HEK293T (cell line): Measurements from ENCODE around the gene BCAS1.

Experiments used
- CTCF ChIA-PET: fragments of 350-600 bp; formaldehyde crosslinking; extraction: SDS; loops from one replicate; lab custom pipeline; 2021; ENCODE audit warnings: antibody characterized with exemption, inconsistent platforms; lab: Yijun Ruan, JAX
- POLR2A ChIA-PET: fragments of 350-600 bp; formaldehyde crosslinking; extraction: SDS; loops from one replicate; lab custom pipeline; 2020; ENCODE audit warnings: antibody characterized with exemption, inconsistent platforms; lab: Yijun Ruan, JAX
- DNase-seq: peaks from one replicate; pipeline ENCODE4 v3.0.0; 2012; ENCODE audit warnings: mixed read lengths; ENCODE audit errors: extremely low spot score
- ARNT ChIP-seq: fragments of 450-650 bp; IDR thresholded peaks from 2 replicates; pipeline ENCODE4 v1.6.1; 2017; ENCODE audit warnings: mild to moderate bottlenecking
- BHLHE40 ChIP-seq: fragments of 450-650 bp; IDR thresholded peaks from 2 replicates; pipeline ENCODE4 v1.6.1; 2016; ENCODE audit warnings: mild to moderate bottlenecking, moderate library complexity, borderline replicate concordance
- CTBP1 ChIP-seq: fragments of 450-650 bp; IDR thresholded peaks from 2 replicates; pipeline ENCODE4 v1.6.1; 2016; ENCODE audit warnings: borderline replicate concordance
- ELF4 ChIP-seq: fragments of 450-650 bp; IDR thresholded peaks from 2 replicates; pipeline ENCODE4 v1.6.1; 2017; ENCODE audit warnings: antibody characterized with exemption
- FOXA1 ChIP-seq: fragments of 450-650 bp; IDR thresholded peaks from 2 replicates; pipeline ENCODE4 v1.6.1; 2016; ENCODE audit warnings: mild to moderate bottlenecking
- FOXK2 ChIP-seq: fragments of 450-650 bp; IDR thresholded peaks from 2 replicates; pipeline ENCODE4 v1.6.1; 2016; ENCODE audit warnings: mild to moderate bottlenecking
- FOXM1 ChIP-seq: fragments of 450-650 bp; IDR thresholded peaks from 2 replicates; pipeline ENCODE4 v1.6.1; 2017; ENCODE audit warnings: mild to moderate bottlenecking, borderline replicate concordance
- HDGF ChIP-seq: fragments of 450-650 bp; IDR thresholded peaks from 2 replicates; pipeline ENCODE4 v1.6.1; 2017; ENCODE audit warnings: antibody characterized with exemption, borderline replicate concordance
- L3MBTL2 ChIP-seq: fragments of 450-650 bp; conservative IDR thresholded peaks from 2 replicates; pipeline ENCODE4 v1.6.1; 2016; ENCODE audit warnings: mild to moderate bottlenecking
- LEF1 ChIP-seq: fragments of 450-650 bp; IDR thresholded peaks from 2 replicates; pipeline ENCODE4 v1.6.1; 2017; ENCODE audit warnings: mild to moderate bottlenecking, borderline replicate concordance
- NFRKB ChIP-seq: fragments of 450-650 bp; IDR thresholded peaks from 2 replicates; pipeline ENCODE4 v1.6.1; 2016; ENCODE audit warnings: mild to moderate bottlenecking, moderate library complexity
- SP1 ChIP-seq: fragments of 450-650 bp; IDR thresholded peaks from 2 replicates; pipeline ENCODE4 v1.6.1; 2017
- SUZ12 ChIP-seq: fragments of 450-650 bp; IDR thresholded peaks from 2 replicates; pipeline ENCODE4 v1.6.1; 2016; ENCODE audit warnings: mild to moderate bottlenecking
- TARDBP ChIP-seq: fragments of 450-650 bp; IDR thresholded peaks from 2 replicates; pipeline ENCODE4 v1.6.1; 2016
- ZNF384 ChIP-seq: fragments of 450-650 bp; IDR thresholded peaks from 2 replicates; pipeline ENCODE4 v1.6.1; 2016
- TF ChIP-seq, protein P1 (sequence below): fragments of 450-650 bp; IDR thresholded peaks from 2 replicates; pipeline ENCODE4 v1.6.1; 2016

BCAS1 gene

DNA sequence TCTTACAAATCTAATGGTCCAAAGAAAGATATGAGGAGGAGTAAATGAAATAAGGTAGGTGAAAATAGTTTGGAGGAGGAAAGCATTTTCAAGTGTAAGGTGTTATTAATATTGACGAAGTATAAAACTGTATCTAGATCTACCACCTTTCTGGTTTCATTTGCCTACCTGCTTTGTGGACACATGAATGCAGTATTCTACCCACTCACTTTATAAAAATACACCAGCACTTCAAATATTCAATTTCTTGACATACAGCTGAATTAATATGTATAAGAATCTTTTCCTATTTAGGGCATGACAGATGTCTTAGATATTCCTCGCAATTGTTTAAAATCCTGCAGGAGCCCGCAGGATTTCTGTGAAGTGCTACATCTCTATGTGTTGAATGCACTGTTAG lies 108.0 kb downstream of the BCAS1 start:
- no peak for DNase-seq
- ChIA-PET CTCF (interaction anchor here (0.8 kb wide), 1 partner anchor 100 kb away, joined by 3 read pairs; no protein-coding TSS in a partner anchor), POLR2A (no interaction called here)
- TF ChIP-seq L3MBTL2 (no peak), ARNT (no peak), FOXK2 (no peak), FOXA1 (no peak), FOXM1 (no peak), LEF1 (no peak), NFRKB (no peak), CTBP1 (no peak), TARDBP (no peak)

DNA sequence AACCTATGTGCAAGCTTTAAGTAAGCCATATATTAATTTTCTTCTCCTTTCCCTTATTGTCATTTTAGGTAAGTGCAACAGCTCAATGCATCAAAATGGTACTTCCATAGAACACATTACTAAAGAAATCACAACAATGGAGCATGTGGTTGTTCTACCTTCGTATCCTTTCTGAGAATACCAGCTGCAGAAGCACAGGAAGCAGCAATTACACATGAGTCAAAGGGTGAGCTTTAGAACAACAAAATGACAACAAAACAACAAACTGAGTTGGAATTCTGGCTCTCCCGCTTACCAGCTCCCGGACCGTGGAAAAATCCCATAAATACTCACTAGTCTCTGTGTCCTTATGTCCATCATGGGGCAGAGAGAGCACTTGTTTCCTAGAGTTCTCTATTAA lies 108.9 kb downstream of the BCAS1 start:
- ChIA-PET CTCF (interaction anchor here (0.8 kb wide), 1 partner anchor 101 kb away, joined by 3 read pairs; no protein-coding TSS in a partner anchor), POLR2A (no interaction called here)
- no peak for TF ChIP-seq FOXK2
- no peak for TF ChIP-seq FOXM1
- TF ChIP-seq ELF4 = no peak
- TF ChIP-seq SUZ12 = no peak
- no peak for TF ChIP-seq ZNF384
- no peak for TF ChIP-seq BHLHE40
- TF ChIP-seq SP1 = no peak
- no peak for TF ChIP-seq LEF1
- TF ChIP-seq CTBP1 = no peak
- DNase-seq = no peak

DNA sequence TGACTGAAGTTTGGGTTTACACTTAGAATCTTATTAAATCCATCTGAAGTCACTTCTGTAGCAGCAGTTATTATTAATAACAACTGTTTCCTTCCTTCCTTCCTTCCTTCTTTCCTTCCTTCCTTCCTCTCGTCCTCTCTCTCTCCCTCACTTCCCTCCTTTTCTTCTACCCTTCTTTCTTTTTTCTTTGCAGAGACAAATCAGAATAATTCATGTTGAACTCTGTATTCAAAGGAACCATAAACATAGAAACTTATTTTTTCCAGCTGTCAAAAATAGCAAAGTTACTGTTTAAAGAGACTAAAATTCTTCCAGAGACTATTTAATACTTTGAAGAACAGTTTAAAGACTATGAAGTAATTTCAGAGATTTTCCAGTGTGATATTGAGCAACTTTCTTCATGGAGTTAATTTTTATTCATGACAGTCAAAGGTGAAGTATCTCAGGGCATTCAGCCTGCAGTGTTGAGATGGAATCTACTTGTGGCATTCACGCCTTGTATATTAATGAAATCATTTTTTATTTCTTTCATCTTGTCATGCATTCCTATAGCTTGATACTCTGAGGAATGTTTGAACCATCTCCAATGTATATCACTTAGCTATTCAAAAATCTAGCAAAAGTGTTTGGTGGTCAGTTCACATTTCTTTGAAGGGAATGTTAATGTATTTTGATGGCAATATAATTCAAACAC lies 109.7 kb downstream of the BCAS1 start:
- POLR2A ChIA-PET = no interaction called here
- CTCF ChIA-PET = no interaction called here
- no peak for TF ChIP-seq FOXA1
- TF ChIP-seq NFRKB = no peak
- TF ChIP-seq TARDBP = no peak
- TF ChIP-seq LEF1 = no peak
- TF ChIP-seq SUZ12 = no peak
- no peak for TF ChIP-seq FOXK2
- TF ChIP-seq, protein P1, sequence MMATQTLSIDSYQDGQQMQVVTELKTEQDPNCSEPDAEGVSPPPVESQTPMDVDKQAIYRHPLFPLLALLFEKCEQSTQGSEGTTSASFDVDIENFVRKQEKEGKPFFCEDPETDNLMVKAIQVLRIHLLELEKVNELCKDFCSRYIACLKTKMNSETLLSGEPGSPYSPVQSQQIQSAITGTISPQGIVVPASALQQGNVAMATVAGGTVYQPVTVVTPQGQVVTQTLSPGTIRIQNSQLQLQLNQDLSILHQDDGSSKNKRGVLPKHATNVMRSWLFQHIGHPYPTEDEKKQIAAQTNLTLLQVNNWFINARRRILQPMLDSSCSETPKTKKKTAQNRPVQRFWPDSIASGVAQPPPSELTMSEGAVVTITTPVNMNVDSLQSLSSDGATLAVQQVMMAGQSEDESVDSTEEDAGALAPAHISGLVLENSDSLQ = no peak
- no peak for TF ChIP-seq CTBP1
- TF ChIP-seq SP1 = no peak
- TF ChIP-seq L3MBTL2 = no peak
- TF ChIP-seq ARNT = no peak
- no peak for TF ChIP-seq ELF4
- TF ChIP-seq ZNF384 = no peak
- TF ChIP-seq HDGF = no peak
- no peak for TF ChIP-seq BHLHE40
- TF ChIP-seq FOXM1 = no peak
- no peak for DNase-seq

DNA sequence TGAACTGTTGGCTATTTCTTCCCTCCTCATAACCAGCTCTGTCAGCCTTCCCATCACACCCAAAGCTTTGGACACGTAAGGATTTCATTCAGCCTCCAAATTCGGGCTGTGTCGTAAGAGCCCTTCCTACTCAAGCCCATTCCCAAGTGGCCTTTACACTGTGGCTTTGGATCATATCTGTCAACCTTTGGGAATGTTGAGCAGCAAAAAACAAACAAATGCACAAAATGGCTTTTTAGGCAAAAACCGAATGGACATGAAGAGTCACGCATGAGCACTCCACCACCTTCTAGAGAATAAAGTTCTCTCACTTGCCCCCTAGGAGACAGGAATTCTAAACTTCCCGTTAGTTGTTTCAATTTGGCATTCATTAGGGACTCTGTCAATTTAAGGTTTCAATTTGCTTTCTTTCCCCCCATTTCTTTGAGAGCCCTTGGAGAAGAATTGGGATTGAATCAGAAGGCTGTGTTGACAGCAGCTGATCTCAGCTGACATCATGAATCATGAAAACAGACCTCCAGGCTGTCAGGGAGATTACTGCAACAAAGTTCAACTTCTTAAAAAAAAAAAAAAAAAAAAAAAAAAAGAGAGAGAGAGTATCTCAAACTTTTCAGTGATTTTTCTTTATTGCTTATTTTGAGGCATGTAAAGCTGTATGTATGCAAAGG lies 110.3 kb downstream of the BCAS1 start:
- no peak for DNase-seq
- POLR2A ChIA-PET = no interaction called here

DNA sequence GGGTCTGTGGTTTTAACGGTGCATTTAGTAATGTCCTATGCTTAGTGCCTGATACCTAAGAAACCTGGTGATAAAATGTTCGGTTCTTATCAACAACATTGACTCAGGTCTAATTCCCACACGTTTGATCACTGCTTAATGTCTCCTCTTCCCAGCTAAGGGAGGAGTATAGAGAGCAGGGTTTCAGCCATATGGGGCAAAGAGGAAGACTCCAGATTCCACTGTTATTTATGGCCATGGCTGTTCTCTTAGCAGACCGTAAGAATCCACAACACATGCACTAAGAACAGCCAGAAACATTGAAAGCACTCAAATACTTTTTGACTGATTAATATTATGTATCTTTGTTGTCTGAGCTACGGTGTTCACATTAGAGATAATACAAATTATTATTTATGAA lies 112.1 kb downstream of the BCAS1 start:
- ChIA-PET CTCF (interaction anchor here (0.8 kb wide), 1 partner anchor 75 kb away, joined by 3 read pairs; no protein-coding TSS in a partner anchor), POLR2A (no interaction called here)
- TF ChIP-seq, protein P1 = no peak
- TF ChIP-seq SUZ12 = no peak
- no peak for DNase-seq

More for the DNA sequence above, 110.3 kb downstream of the BCAS1 start:
- TF ChIP-seq HDGF = no peak
- TF ChIP-seq BHLHE40 = no peak
- no peak for TF ChIP-seq FOXK2
- TF ChIP-seq NFRKB = no peak
- TF ChIP-seq ZNF384 = no peak
- no peak for TF ChIP-seq SP1
- TF ChIP-seq TARDBP = no peak
- no peak for TF ChIP-seq CTBP1
- no peak for TF ChIP-seq ARNT
- no peak for TF ChIP-seq LEF1
- CTCF ChIA-PET = no interaction called here

DNA sequence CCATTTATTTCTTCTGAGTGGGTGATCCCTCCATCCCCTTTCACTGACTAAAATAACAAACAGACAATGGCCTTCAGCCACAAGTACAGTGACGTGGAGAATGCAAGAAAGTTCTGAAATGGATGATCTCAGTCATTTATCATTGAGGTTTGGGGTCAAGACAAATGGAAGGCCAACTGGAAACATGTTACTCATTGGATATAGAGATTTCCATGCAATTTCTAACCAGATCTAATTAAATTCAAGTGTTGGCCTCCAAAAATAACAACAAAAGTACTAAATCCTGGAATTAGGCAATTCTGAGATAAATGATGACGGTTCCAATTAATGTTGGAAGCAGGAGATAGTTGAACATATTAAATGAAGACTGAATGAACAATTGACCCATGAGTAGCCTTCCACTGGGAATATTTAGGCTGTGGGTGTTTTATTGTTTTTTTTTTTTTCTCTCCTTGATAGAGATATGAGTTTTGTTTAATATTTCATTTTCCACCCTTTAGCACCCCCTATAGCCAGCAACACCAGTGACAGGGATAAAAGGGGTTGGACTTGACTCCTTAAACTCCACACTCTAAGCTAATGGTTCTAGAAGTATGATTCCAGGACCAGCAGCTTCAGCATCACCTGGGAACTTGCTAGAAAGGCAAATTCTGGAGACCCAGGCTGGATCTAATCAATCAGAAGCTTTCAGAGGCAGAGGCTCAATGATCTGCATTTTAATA lies 112.8 kb downstream of the BCAS1 start:
- DNase-seq = no peak
- ChIA-PET CTCF (no interaction called here), POLR2A (no interaction called here)
- no peak for TF ChIP-seq BHLHE40
- no peak for TF ChIP-seq ZNF384
- no peak for TF ChIP-seq NFRKB
- no peak for TF ChIP-seq CTBP1
- TF ChIP-seq FOXM1 = no peak
- no peak for TF ChIP-seq FOXK2
- no peak for TF ChIP-seq LEF1
- no peak for TF ChIP-seq SUZ12
- TF ChIP-seq L3MBTL2 = no peak
- TF ChIP-seq SP1 = no peak
- TF ChIP-seq ARNT = no peak
- no peak for TF ChIP-seq HDGF
